Activated T-helper 9 cell treated with anti-CD3 and anti-CD28 coated beads, Interleukin-2, amount 50 U/mL, for 16 hours (primary cell): ENCODE measurements around the gene TNIK.
"Not testable (repeated sequence)": the region's sequence is repeated elsewhere in the genome, so short reads cannot be mapped to it uniquely, and the experiment has no call there.

Experiments
- DNase-seq: peaks from one replicate; pipeline ENCODE4 v3.0.0-alpha.2; 2020; ENCODE audit warnings: low read depth

TNIK gene

GRCh38 chr3:171255236-171255806 lies 204.9 kb downstream of the TNIK start:
- DNase-seq, result no peak

GRCh38 chr3:171254315-171254714 lies 205.9 kb downstream of the TNIK start:
- no peak for DNase-seq

GRCh38 chr3:171251835-171252234 lies 208.4 kb downstream of the TNIK start:
- DNase-seq, result no peak

GRCh38 chr3:171250444-171250843 lies 209.8 kb downstream of the TNIK start:
- no peak for DNase-seq

- no peak for DNase-seq
Measured at GRCh38 chr3:171249245-171249644, 211.0 kb downstream of the TNIK start.

- no peak for DNase-seq
Measured at GRCh38 chr3:171248426-171249111, 211.6 kb downstream of the TNIK start.

- DNase-seq, result no peak
Measured at GRCh38 chr3:171245796-171246765, 214.1 kb downstream of the TNIK start.

- DNase-seq, result no peak
Measured at GRCh38 chr3:171242951-171243350, 217.3 kb downstream of the TNIK start.

- DNase-seq, result no peak
Measured at GRCh38 chr3:171242170-171242569, 218.0 kb downstream of the TNIK start.

GRCh38 chr3:171241655-171242054 lies 218.6 kb downstream of the TNIK start:
- DNase-seq, result not testable (repeated sequence)

GRCh38 chr3:171240504-171240835 lies 219.7 kb downstream of the TNIK start:
- no peak for DNase-seq

- DNase-seq, result no peak
Measured at GRCh38 chr3:171239757-171240503, 220.3 kb downstream of the TNIK start.

GRCh38 chr3:171237009-171237385 lies 223.2 kb downstream of the TNIK start:
- DNase-seq, result no peak

GRCh38 chr3:171236265-171237008 lies 223.8 kb downstream of the TNIK start:
- DNase-seq, result no peak

- no peak for DNase-seq
Measured at GRCh38 chr3:171234298-171235010, 225.8 kb downstream of the TNIK start.

- no peak for DNase-seq
Measured at GRCh38 chr3:171231361-171231760, 228.8 kb downstream of the TNIK start.

- DNase-seq, result no peak
Measured at GRCh38 chr3:171230865-171231264, 229.3 kb downstream of the TNIK start.

- no peak for DNase-seq
Measured at GRCh38 chr3:171229173-171229572, 231.0 kb downstream of the TNIK start.

- DNase-seq, result no peak
Measured at GRCh38 chr3:171228240-171228639, 232.0 kb downstream of the TNIK start.

GRCh38 chr3:171227828-171228227 lies 232.4 kb downstream of the TNIK start:
- DNase-seq, result no peak

- no peak for DNase-seq
Measured at GRCh38 chr3:171227359-171227758, 232.8 kb downstream of the TNIK start.
